Lung (tissue), 12 donors: ENCODE measurements around the gene CACUL1. TPM values are rescaled to one million over a fixed set of nuclear protein-coding genes. Genes with fewer than 3 reads are reported as not detected.

Source experiments
- ATAC-seq: fragments of 200-7000 bp; cut with Tn5 transposase; one replicate; pipeline ENCODE4 v1.9.1; 2020; ENCODE audit warnings: moderate number of reproducible peaks; ENCODE audit not compliant: insufficient read depth, low FRiP score
- DNase-seq, 3 donors: peaks; one replicate each; pipeline ENCODE4 v3.0.0-alpha.2; 2013 to 2017
- H3K27ac ChIP-seq, 2 donors: one replicate each; pipeline ENCODE4 v1.5.1; 2013; ENCODE audit warnings: mild to moderate bottlenecking in 2 of 2, moderate library complexity in 2 of 2, control low read depth in 1 of 2, inconsistent platforms in 1 of 2, low read depth in 1 of 2, low read length in 1 of 2
- H3K27me3 ChIP-seq, 3 donors: one replicate each; pipeline ENCODE4 v1.5.1; 2013; ENCODE audit warnings: low read length in 2 of 3; ENCODE audit not compliant: control insufficient read depth in 3 of 3, insufficient read depth in 3 of 3
- H3K36me3 ChIP-seq, 4 donors: one replicate each; pipeline ENCODE4 v1.5.1; 2013; ENCODE audit warnings: low read length in 4 of 4, mild to moderate bottlenecking in 1 of 4, moderate library complexity in 1 of 4; ENCODE audit not compliant: control insufficient read depth in 4 of 4, insufficient read depth in 4 of 4
- H3K4me1 ChIP-seq, 5 donors: one replicate each; pipeline ENCODE4 v1.5.1; 2013; ENCODE audit warnings: low read length in 5 of 5, mild to moderate bottlenecking in 2 of 5, moderate library complexity in 1 of 5; ENCODE audit not compliant: control insufficient read depth in 5 of 5, insufficient read depth in 5 of 5
- H3K4me3 ChIP-seq: one replicate; pipeline ENCODE4 v1.5.1; 2013; ENCODE audit warnings: mild to moderate bottlenecking, control low read depth, moderate library complexity
- H3K9ac ChIP-seq, 2 donors: one replicate each; pipeline ENCODE4 v1.5.1; 2013; ENCODE audit warnings: low read length in 2 of 2, control low read depth in 1 of 2; ENCODE audit not compliant: insufficient read depth in 1 of 2
- H3K9me3 ChIP-seq, 4 donors: one replicate each; pipeline ENCODE4 v1.5.1; 2013; ENCODE audit warnings: low read length in 3 of 4, mild to moderate bottlenecking in 1 of 4, moderate library complexity in 1 of 4; ENCODE audit not compliant: control insufficient read depth in 4 of 4, insufficient read depth in 3 of 4
- CTCF ChIP-seq: IDR thresholded peaks from 2 replicates; pipeline ENCODE4 v1.5.1; 2012; ENCODE audit warnings: mild to moderate bottlenecking; ENCODE audit errors: control extremely low read depth, extremely low read depth
- WGBS, 2 donors: extraction: QIAGEN DNeasy Blood & Tissue Kit; methylation state at CpG; one replicate each; pipeline ENCODE4 v1.1.7; 2013; 5-methylcytosine and 5-hydroxymethylcytosine counted together
- polyA plus RNA-seq, 2 donors: library from polyadenylated mRNA; stranded (reverse); fragments of 200-250 nt; gene quantifications; one replicate each; pipeline ENCODE4 v1.2.1, GENCODE V29; 2013
- total RNA-seq, 2 donors: library from RNA; depleted of rRNA in 1 of 2; stranded (reverse); fragments of >200 nt in 1 of 2; gene quantifications; one replicate each; pipeline ENCODE4 v1.2.1, GENCODE V29; 2014 to 2021
- donor health status: control.
- donor health status: control.
- donor health status: Bipolar disorder and iron deficiency.
- donor health status: healthy.
- donor health status: DM: yes; HTN: yes; CAD: no.

Gene CACUL1
- total and polyA plus RNA-seq, 4 donors = 7.9 to 66.3 (median 23.0) TPM

GRCh38 chr10:118667732-118668131, 87.0 kb downstream of the CACUL1 start:
- Histone ChIP-seq H3K4me3 (no peak overlapping the region), H3K4me1 (peaks cover 0 to 36% (median 6%) of the 10 kb centered on the region in 5 donors), H3K9me3 (no peaks in the 10 kb centered on the region), H3K36me3 (peaks cover 0 to 1% (median 0%) of the 10 kb centered on the region in 4 donors), H3K9ac (no peak overlapping the region), H3K27me3 (no peaks in the 10 kb centered on the region), H3K27ac (no peak overlapping the region)
- no peak for DNase-seq
- no peak for TF ChIP-seq CTCF
- ATAC-seq = no peak
- WGBS, 2 donors = 82 to 87% methylated on average over 4 of the region's 4 CpGs

GRCh38 chr10:118666350-118666749, 88.4 kb downstream of the CACUL1 start:
- Histone ChIP-seq H3K9me3 (peaks cover 0 to 3% (median 0%) of the 10 kb centered on the region in 4 donors), H3K27ac (no peak overlapping the region), H3K36me3 (no peaks in the 10 kb centered on the region), H3K9ac (no peak overlapping the region), H3K4me3 (no peak overlapping the region), H3K27me3 (no peaks in the 10 kb centered on the region), H3K4me1 (peaks cover 0 to 27% (median 5%) of the 10 kb centered on the region in 5 donors)
- 85 to 96% methylated on average over 4 of the region's 4 CpGs for WGBS, 2 donors
- DNase-seq (no peak), ATAC-seq (no peak)
- TF ChIP-seq CTCF = no peak

DNA sequence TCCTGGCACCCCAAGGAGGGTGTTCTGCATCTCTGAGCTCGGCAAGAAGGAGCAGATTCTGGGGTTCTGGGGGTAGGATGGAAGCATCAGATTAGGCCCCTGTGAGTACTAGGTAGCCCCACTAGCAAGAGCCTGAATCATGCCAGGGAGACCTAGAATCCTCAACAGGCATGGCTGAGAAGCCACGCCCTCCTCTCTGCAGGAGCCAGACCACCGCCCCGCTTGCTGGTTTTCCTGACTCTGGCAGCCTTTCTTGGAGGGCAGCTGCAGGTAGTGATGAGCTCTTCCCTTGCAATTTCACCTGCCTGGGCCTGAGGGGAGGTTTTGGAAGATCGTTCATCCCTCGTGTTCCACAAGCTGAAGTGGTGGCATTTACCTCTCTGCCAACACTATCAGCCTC, 90.4 kb downstream of the CACUL1 start:
- DNase-seq (no peak), ATAC-seq (no peak)
- Histone ChIP-seq H3K27ac (no peak overlapping the region), H3K4me3 (no peak overlapping the region), H3K36me3 (no peaks in the 10 kb centered on the region), H3K27me3 (no peaks in the 10 kb centered on the region), H3K9ac (no peak overlapping the region), H3K4me1 (peaks cover 0 to 8% (median 0%) of the 10 kb centered on the region in 5 donors), H3K9me3 (peaks cover 0 to 7% (median 2%) of the 10 kb centered on the region in 4 donors)
- WGBS, 2 donors = 53 to 76% methylated on average over 6 of the region's 6 CpGs
- TF ChIP-seq CTCF = no peak

DNA sequence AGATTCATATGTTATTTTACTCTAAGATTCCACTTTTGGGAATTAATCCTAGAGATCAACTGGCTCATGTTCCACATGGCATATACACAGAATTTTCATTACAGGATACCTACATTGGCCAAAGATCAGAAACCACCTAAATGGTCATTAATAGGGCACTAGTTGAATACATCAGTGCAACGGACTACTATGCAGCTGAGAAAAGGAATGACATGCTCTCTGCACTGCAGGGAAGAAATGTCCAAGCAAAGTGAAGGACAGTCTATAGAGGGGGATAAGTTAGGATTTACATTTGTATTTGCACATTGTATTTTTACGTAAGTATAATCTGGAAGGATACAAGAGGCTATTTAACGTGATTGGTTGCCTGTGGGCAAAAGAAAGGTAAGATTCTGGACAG, 91.6 kb downstream of the CACUL1 start:
- H3K4me3 ChIP-seq = no peak overlapping the region
- no peaks in the 10 kb centered on the region for H3K27me3 ChIP-seq
- WGBS, 2 donors = 91 to 93% methylated on average over 3 of the region's 3 CpGs
- no peak for ATAC-seq
- no peaks in the 10 kb centered on the region for H3K36me3 ChIP-seq
- no peak overlapping the region for H3K27ac ChIP-seq
- no peak overlapping the region for H3K9ac ChIP-seq
- H3K9me3 ChIP-seq = peaks cover 0 to 14% (median 3%) of the 10 kb centered on the region in 4 donors
- no peak for DNase-seq
- TF ChIP-seq CTCF = no peak
- H3K4me1 ChIP-seq = peaks cover 0 to 3% (median 0%) of the 10 kb centered on the region in 5 donors
